Endothelial cell (in vitro differentiated cells): ENCODE measurements around the gene CKB. TPM values are rescaled to one million over a fixed set of nuclear protein-coding genes. Genes with fewer than 3 reads are reported as not detected.

Experiments used
- DNase-seq: peaks from one replicate; pipeline ENCODE4 v3.0.0; 2021; ENCODE audit warnings: low spot score
- H3K27ac Mint-ChIP-seq: one replicate; pipeline ENCODE4 v1.8.0; 2021; ENCODE audit warnings: mixed read lengths, inconsistent platforms; ENCODE audit not compliant: unreplicated experiment
- H3K27me3 Mint-ChIP-seq: one replicate; pipeline ENCODE4 v1.8.0; 2021; ENCODE audit warnings: mild to moderate bottlenecking, moderate library complexity, mixed read lengths, inconsistent platforms; ENCODE audit not compliant: unreplicated experiment
- H3K36me3 Mint-ChIP-seq: one replicate; pipeline ENCODE4 v1.8.0; 2021; ENCODE audit warnings: mild to moderate bottlenecking, low read depth, mixed read lengths, inconsistent platforms; ENCODE audit not compliant: unreplicated experiment
- H3K4me1 Mint-ChIP-seq: one replicate; pipeline ENCODE4 v1.8.0; 2021; ENCODE audit warnings: mild to moderate bottlenecking, mixed read lengths, inconsistent platforms; ENCODE audit not compliant: unreplicated experiment
- H3K4me3 Mint-ChIP-seq: one replicate; pipeline ENCODE4 v1.8.0; 2021; ENCODE audit warnings: mild to moderate bottlenecking, mixed read lengths, inconsistent platforms; ENCODE audit not compliant: unreplicated experiment
- H3K9me3 Mint-ChIP-seq: one replicate; pipeline ENCODE4 v1.8.0; 2021; ENCODE audit warnings: mixed read lengths, inconsistent platforms; ENCODE audit not compliant: unreplicated experiment
- total RNA-seq: library from RNA; stranded (reverse); fragmentation: NEBNext Ultra II Directional; extraction: Animal tissue kit (Norgen Biotek cat#: 25700); gene quantifications from one replicate; pipeline ENCODE4 v1.2.1, GENCODE V29; 2021; ENCODE audit not compliant: unreplicated experiment
- TF ChIP-seq, protein P1 (sequence below): fragments of 200-600 bp; sonication (generic); IDR thresholded peaks from one replicate; pipeline ENCODE4 v1.5.0; 2021; ENCODE audit warnings: antibody characterized with exemption; ENCODE audit not compliant: unreplicated experiment

The CKB gene
- total RNA-seq, 1 donor from 2014 or later, result 23.1 TPM

DNA sequence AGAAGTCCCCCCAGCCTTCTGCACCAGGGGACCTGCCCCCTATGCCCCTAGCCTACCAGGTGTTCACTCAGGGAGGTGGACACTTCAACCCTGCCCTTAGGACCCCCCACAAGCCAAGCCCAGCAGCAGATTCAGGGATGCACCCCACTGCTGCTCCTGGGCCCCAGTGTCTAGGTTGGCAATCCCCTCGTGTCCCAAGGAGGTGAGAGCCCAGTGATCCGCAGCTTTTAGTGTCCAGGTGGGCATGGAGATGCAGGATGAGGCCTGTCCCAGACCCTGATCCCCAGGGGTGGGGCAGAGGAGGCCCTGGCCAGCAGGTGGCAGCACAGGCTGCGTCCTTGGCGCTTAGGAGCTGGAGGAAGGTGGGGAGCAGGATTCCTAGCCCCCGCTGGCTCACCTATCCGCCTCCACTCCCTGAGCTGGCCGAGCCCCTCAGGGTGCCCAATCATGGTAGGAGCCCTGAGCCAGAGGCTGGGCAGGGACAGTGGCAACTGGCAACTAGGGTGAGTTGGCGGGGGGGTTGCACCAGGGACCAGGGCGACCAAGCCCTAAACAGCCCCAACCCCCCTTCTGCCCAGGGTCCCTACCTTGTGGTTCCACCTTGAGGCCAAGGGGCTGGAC, 4.1 kb downstream of the CKB start:
- H3K27me3 Mint-ChIP-seq, result peaks cover 15% of the 10 kb centered on the region
- DNase-seq, result peak; percentile 71
- H3K36me3 Mint-ChIP-seq, result peaks cover 2% of the 10 kb centered on the region
- no peak overlapping the region for H3K27ac Mint-ChIP-seq
- TF ChIP-seq, protein P1, sequence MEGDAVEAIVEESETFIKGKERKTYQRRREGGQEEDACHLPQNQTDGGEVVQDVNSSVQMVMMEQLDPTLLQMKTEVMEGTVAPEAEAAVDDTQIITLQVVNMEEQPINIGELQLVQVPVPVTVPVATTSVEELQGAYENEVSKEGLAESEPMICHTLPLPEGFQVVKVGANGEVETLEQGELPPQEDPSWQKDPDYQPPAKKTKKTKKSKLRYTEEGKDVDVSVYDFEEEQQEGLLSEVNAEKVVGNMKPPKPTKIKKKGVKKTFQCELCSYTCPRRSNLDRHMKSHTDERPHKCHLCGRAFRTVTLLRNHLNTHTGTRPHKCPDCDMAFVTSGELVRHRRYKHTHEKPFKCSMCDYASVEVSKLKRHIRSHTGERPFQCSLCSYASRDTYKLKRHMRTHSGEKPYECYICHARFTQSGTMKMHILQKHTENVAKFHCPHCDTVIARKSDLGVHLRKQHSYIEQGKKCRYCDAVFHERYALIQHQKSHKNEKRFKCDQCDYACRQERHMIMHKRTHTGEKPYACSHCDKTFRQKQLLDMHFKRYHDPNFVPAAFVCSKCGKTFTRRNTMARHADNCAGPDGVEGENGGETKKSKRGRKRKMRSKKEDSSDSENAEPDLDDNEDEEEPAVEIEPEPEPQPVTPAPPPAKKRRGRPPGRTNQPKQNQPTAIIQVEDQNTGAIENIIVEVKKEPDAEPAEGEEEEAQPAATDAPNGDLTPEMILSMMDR, result peak; percentile 76
- H3K9me3 Mint-ChIP-seq, result no peaks in the 10 kb centered on the region
- peaks cover 9% of the 10 kb centered on the region for H3K4me1 Mint-ChIP-seq
- H3K4me3 Mint-ChIP-seq, result no peak overlapping the region

DNA sequence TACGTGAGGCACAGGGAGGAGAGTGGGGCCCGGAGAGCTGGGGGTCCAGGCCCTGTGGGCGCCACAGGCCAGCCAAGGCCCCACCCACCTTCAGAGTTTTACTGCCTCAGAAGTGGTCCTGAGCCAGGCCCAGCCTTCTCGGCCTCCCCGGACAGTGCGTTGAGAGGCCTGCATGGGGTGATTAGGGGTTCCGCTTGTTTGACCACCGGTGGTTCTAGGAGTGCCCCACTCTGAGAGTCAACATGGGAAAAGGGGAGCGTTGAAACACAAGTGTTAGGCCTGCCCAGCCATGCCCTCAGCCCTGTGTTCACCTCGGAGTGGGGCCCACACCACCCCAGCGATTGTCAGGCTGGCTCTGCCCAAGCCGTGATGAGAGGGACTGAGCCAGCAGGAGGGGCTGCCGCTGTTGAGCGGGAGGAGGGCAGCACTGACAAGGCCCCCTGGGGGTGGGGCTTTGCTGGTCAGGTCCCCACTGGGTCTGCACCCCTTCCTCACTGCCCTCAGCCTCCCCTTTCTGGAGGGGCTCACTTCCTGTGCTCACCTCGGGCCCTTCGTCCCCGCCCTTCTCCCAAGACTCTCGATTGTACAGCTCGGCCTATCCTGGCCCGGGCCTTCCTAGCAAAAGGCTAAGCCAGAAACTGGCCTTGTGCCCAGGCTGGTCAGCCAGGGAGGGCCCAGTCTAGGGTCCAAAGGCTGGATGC, 4.8 kb downstream of the CKB start:
- DNase-seq, result no peak
- H3K27ac Mint-ChIP-seq, result no peak overlapping the region
- TF ChIP-seq, protein P1, result no peak

DNA sequence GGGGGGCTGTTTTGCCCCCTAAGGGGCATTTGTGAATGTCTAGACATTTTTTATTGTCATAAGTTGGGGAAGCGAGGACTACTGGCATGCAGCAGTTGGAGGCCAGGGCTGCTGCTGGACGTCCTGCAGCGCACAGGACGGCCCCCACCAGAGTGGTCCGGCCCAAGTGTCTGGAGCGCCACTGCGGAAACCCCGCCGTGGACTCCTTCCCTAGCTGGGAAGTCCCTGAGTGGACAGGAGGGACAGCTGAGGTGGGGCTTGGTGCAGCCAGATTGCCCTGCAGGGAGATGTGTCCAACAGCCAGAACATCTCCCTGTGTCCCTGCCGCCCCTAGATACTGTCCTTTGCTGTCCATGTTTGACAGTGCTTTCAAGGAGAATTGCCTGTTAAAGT, 5.5 kb downstream of the CKB start:
- no peak overlapping the region for H3K4me3 Mint-ChIP-seq
- TF ChIP-seq, protein P1, result no peak
- no peaks in the 10 kb centered on the region for H3K36me3 Mint-ChIP-seq
- peaks cover 13% of the 10 kb centered on the region for H3K27me3 Mint-ChIP-seq
- H3K4me1 Mint-ChIP-seq, result peaks cover 9% of the 10 kb centered on the region
- DNase-seq, result no peak
- no peak overlapping the region for H3K27ac Mint-ChIP-seq
- no peaks in the 10 kb centered on the region for H3K9me3 Mint-ChIP-seq

More for the DNA sequence above, 4.8 kb downstream of the CKB start:
- Mint-ChIP-seq H3K36me3 (no peaks in the 10 kb centered on the region), H3K27me3 (peaks cover 13% of the 10 kb centered on the region), H3K9me3 (no peaks in the 10 kb centered on the region), H3K4me1 (peaks cover 9% of the 10 kb centered on the region), H3K4me3 (no peak overlapping the region)

DNA sequence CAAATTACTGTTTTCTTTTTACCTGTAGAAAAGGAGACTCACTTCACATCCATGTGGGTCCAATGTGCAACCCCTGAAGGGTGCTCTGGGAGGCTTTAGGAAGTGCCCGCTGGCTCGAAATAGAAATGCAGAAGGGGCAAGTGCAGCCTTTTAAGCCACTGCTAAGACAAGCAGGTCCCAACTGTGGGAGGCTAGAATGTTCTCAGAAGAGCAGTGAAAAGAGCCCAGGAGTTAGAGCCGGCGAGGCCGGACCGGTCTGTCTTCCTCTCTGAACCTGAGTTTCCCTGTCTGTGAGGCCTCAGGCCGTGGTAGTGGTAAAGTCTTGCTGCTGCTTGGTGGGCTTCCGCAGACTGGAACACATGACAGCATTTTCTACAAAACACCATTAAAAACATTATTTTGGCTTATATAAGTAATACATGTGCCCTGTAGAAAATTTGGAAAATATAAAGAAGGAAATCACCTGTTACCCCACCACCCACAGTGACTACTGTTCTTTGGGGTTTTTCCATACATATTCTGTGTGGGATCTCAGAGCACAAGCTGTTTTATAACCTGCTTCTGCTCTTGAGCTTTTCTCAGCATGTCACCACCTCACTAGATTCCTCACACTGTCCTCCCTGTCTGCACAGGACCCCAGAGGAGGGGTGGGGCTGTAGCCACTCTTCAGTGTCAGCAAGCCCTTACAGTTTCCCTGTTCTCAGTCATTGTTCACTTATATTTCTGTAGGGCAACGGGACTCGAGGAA, 6.0 kb downstream of the CKB start:
- Mint-ChIP-seq H3K4me3 (no peak overlapping the region), H3K4me1 (peaks cover 9% of the 10 kb centered on the region), H3K36me3 (no peaks in the 10 kb centered on the region), H3K9me3 (no peaks in the 10 kb centered on the region), H3K27ac (no peak overlapping the region), H3K27me3 (peaks cover 13% of the 10 kb centered on the region)
- TF ChIP-seq, protein P1, result no peak
- no peak for DNase-seq
